Stomach smooth muscle (tissue), 2 donors: ENCODE measurements around the gene MEGF11.

Experiments used
- H3K27ac ChIP-seq: one replicate; pipeline ENCODE4 v1.7.0; 2013; ENCODE audit warnings: mild to moderate bottlenecking, low read length, inconsistent platforms
- H3K27me3 ChIP-seq, 2 donors: one replicate each; pipeline ENCODE4 v1.7.0; 2013; ENCODE audit warnings: low read length in 2 of 2; ENCODE audit not compliant: insufficient read depth in 2 of 2, control insufficient read depth in 1 of 2
- H3K36me3 ChIP-seq, 2 donors: one replicate each; pipeline ENCODE4 v1.7.0; 2013; ENCODE audit warnings: low read length in 2 of 2; ENCODE audit not compliant: control insufficient read depth in 2 of 2, insufficient read depth in 2 of 2
- H3K4me1 ChIP-seq: one replicate; pipeline ENCODE4 v1.7.0; 2013; ENCODE audit warnings: low read length; ENCODE audit not compliant: control insufficient read depth, insufficient read depth
- H3K4me3 ChIP-seq, 2 donors: one replicate each; pipeline ENCODE4 v1.7.0; 2013; ENCODE audit warnings: low read length in 2 of 2
- H3K9ac ChIP-seq, 2 donors: one replicate each; pipeline ENCODE4 v1.7.0; 2013; ENCODE audit warnings: low read length in 2 of 2, mild to moderate bottlenecking in 1 of 2
- H3K9me3 ChIP-seq, 2 donors: one replicate each; pipeline ENCODE4 v1.7.0; 2013; ENCODE audit warnings: low read length in 2 of 2; ENCODE audit not compliant: control insufficient read depth in 2 of 2
- donor health status: healthy.
- donor health status: Pancreatic carcinoma.

The MEGF11 gene

DNA sequence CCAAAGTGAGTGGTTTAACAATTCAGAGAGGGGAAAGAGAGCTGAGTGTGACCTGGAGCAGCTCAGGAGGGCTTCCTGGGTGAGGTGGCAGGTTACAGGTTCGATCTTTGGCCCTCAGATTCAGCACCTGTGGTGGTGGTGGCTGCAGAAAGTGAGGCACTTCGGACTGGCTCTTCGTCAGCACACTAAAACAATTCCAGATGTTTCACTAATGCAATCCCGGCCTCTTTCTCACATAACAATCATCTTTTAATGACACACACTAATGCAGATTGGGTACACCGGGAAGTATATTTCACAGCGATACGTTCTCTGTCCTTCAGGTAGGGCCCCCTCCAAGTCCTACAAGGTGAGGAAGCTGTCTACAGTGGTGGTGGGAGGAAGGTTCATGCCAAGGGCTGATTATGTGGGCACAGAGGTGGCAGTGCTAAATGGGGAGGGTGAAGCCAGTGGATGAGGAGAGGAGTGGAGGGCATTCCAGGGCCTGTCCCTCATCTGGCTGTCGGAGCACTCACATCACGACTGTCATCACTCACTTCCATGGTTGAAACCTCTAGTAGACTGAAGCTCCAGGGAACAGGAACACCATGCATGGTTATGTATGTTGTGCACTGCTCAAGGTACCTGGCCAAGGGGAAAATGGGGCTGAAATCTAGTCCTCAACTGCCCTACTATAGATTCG lies 213.2 kb downstream of the MEGF11 start:
- Histone ChIP-seq H3K36me3 (no peaks in the 10 kb centered on the region), H3K27me3 (peaks cover 19 to 56% of the 10 kb centered on the region in 2 donors), H3K27ac (no peak overlapping the region), H3K4me1 (no peaks in the 10 kb centered on the region), H3K9ac (no peak overlapping the region), H3K4me3 (no peak overlapping the region), H3K9me3 (peaks cover 0 to 4% of the 10 kb centered on the region in 2 donors)

DNA sequence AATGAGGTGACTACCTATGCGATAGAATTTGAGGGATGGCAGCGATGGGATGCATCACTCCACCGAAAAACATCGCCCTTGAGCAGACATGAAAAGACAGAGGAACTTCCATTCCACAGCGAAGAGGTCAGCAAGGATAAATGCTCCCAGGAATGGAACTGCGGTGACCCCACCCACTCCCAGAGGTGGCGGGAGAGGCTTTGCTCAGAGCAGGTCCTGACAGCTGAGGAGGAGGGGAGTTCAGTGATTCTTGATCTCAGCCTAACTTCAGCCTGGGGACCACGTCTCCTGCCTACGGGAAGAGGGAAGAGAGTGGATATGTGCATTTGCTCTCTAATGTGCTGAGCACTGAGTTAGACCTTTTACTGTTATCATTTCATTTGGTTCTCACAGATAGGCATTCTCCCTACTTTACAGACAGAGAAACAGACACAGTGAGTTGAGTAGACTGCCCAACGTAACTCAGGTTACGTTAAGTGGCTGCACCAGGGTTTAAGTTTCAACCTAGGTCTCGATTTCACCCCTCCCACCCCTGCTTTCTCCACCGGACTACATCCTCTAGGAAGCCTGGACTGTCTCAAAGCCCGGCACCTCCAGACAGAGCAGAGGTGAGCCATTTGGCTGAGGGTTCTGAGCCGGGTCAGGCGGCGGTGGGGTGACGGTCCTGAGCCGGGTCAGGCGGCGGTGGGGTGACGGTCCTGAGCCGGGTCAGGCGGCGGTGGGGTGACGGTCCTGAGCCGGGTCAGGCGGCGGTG lies 214.3 kb downstream of the MEGF11 start:
- Histone ChIP-seq H3K27me3 (peaks cover 19 to 52% of the 10 kb centered on the region in 2 donors), H3K4me1 (no peaks in the 10 kb centered on the region), H3K27ac (no peak overlapping the region), H3K4me3 (no peak overlapping the region), H3K36me3 (no peaks in the 10 kb centered on the region), H3K9ac (no peak overlapping the region), H3K9me3 (peaks cover 0 to 3% of the 10 kb centered on the region in 2 donors)

DNA sequence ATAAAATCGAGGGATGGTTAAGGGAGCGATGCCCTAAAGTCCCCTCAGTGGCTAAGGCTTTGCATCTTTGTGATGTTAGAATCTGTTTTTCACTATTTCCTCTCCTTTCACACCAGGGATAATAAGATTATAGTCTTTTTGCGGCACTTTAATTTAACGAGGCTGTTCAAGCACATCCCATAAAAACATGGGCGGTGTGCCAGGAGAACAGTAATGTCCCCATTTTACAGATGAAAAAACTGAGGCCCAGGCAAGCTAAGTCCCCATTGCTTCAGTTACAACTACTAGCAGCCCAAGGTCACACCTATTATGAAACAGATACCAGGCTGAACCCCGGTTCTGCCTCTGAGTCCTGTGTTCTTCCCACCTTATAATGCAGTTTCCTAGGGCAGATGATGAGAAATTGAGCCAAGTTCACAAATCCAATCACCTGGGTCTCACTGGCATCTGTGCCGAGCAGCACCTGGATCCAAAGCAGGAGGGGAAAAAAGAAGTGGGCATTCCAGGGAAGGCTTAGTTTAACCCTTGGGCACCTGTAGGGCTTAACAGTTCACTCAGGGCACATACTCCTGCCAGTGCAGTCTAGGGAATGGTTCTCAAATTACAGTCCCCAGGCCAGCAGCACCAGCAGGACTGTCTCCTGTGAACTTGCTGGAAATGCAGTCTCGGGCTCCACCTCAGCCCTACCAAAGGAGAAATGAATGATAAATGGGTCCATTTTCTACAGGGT lies 215.0 kb downstream of the MEGF11 start:
- Histone ChIP-seq H3K9ac (no peak overlapping the region), H3K27me3 (peaks cover 19 to 49% of the 10 kb centered on the region in 2 donors)

DNA sequence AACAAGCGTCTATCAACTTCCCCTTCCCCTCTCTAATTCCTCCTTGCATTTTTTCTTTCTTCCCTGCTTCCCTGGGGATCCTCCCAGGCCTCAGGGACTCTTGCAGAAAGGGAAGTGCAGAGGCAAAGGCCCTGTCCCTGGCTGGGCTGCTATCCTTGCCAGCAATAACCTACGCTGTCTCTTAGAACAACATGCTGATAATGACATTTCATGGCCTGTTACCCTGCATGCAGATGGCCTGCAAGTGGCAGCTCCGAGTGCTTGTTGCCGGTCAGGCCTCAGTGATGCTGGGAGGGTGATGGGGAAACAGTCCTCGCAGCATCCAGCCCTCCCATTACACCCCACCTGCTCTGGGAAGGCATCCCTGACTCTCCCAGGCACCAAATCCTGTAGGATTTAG lies 216.7 kb downstream of the MEGF11 start:
- Histone ChIP-seq H3K4me3 (no peak overlapping the region), H3K27me3 (peaks cover 19 to 41% of the 10 kb centered on the region in 2 donors), H3K27ac (no peak overlapping the region), H3K36me3 (no peaks in the 10 kb centered on the region), H3K9ac (no peak overlapping the region), H3K4me1 (no peaks in the 10 kb centered on the region), H3K9me3 (peaks cover 0 to 5% of the 10 kb centered on the region in 2 donors)

More for the DNA sequence above, 215.0 kb downstream of the MEGF11 start:
- no peaks in the 10 kb centered on the region for H3K4me1 ChIP-seq
- H3K36me3 ChIP-seq: no peaks in the 10 kb centered on the region
- no peak overlapping the region for H3K27ac ChIP-seq
- no peak overlapping the region for H3K4me3 ChIP-seq
- peaks cover 0 to 3% of the 10 kb centered on the region in 2 donors for H3K9me3 ChIP-seq

DNA sequence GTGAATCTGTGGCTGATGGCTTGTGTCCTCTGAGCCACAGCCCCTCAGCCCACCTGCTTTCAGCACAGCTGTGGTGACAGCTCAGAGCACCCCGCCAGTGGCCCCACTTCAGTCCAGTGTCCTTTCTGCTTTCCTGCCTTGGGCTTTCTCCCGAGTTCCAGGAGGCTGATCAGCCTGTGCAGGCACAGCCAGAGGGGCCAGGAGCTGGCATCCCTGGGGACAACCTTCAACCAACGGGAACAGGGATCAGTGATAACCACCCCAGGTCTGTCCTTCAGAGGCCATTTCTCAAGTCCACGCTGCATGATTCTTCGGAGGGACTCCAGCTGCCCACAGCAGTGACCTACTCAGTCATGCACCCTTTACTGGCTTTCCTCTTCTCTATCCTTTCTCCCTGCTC lies 217.6 kb downstream of the MEGF11 start:
- Histone ChIP-seq H3K27ac (no peak overlapping the region), H3K9me3 (peaks cover 0 to 5% of the 10 kb centered on the region in 2 donors), H3K4me3 (no peak overlapping the region), H3K36me3 (no peaks in the 10 kb centered on the region), H3K9ac (no peak overlapping the region), H3K4me1 (no peaks in the 10 kb centered on the region), H3K27me3 (peaks cover 17 to 38% of the 10 kb centered on the region in 2 donors)

DNA sequence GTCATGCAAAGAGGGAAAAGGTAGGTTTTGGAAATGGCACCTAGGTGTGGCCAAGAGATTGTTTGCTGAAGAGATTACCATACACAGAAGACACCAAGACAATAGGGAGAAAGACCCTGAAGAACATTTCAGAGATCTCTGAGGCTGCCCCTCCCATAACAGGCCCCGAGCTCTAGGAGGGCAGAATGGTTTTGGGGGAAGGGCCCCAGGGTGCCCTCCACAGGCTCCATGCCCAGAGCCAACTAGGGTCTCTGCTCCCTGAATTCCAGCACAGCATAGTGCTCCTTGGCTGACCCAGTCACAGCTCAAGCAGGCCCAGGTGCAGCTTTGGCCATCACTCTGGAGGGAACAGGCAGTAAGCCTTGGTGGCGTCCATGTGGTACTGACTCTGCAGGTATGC lies 220.4 kb downstream of the MEGF11 start:
- Histone ChIP-seq H3K36me3 (no peaks in the 10 kb centered on the region), H3K9me3 (peaks cover 0 to 5% of the 10 kb centered on the region in 2 donors), H3K4me1 (no peaks in the 10 kb centered on the region), H3K9ac (no peak overlapping the region), H3K4me3 (no peak overlapping the region), H3K27ac (no peak overlapping the region), H3K27me3 (peaks cover 8 to 24% of the 10 kb centered on the region in 2 donors)

DNA sequence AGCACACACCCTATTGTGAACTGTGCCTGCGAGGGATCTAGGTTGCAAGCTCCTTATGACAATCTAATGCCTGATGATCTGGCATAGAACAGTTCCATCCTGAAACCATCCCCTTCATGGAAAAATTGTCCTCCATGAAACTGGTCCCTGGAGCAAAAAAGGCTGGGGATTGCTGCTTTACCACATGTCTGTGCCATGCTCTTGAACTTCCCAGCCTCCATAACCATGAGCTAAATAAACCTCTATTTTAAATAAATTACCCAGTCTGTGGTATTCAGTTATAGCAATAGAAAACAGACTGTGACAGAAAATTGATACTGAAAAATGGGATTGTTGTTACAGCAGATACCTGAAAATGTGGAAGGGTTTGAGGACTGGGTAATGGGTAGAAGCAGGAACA lies 221.5 kb downstream of the MEGF11 start:
- peaks cover 3 to 15% of the 10 kb centered on the region in 2 donors for H3K27me3 ChIP-seq
- H3K4me3 ChIP-seq: no peak overlapping the region
- no peaks in the 10 kb centered on the region for H3K4me1 ChIP-seq
- no peak overlapping the region for H3K27ac ChIP-seq
- peaks cover 0 to 5% of the 10 kb centered on the region in 2 donors for H3K9me3 ChIP-seq
- H3K36me3 ChIP-seq: no peaks in the 10 kb centered on the region
- no peak overlapping the region for H3K9ac ChIP-seq

DNA sequence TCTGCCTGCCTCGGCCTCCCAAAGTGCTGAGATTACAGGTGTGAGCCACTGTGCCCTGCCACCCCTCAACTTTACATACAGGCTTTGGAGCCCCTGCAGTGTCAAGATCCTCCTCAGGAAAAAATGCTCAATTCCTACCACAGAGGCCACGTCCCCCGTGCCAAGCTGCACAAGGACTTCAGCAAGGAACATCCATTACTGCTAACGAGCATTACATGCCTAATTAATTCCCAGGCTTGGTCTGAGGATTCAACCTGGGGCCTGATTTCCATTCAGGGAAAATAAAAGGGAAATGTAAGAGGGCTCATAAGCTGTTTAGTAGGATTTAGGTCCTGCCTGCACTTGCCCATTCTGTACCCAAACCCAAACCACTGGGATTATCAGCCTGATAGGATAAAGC lies 222.9 kb downstream of the MEGF11 start:
- no peaks in the 10 kb centered on the region for H3K4me1 ChIP-seq

DNA sequence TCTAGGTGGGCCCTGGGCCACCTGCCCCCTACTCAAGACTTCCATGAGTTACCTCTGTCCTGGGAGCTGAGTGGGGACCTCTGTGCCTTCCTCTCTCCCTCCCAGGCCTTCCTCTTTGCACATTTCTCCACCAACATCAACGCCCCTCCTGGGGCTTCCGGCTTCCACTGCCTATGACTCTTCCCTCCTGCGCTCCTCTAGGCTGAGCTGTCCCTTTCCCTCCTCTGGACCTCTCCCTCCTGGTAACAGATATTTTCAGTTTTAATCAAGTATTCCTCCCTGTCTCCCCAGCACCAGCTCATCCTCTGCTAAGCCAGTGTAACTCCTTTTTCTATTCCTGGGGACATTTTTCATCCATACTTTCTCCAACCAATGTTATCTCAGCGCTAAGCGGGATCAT lies 223.9 kb downstream of the MEGF11 start:
- Histone ChIP-seq H3K9me3 (peaks cover 0 to 3% of the 10 kb centered on the region in 2 donors), H3K36me3 (no peaks in the 10 kb centered on the region), H3K4me3 (no peak overlapping the region), H3K27me3 (peaks cover 0 to 2% of the 10 kb centered on the region in 2 donors), H3K9ac (no peak overlapping the region), H3K4me1 (peaks cover 4% of the 10 kb centered on the region), H3K27ac (no peak overlapping the region)

More for the DNA sequence above, 222.9 kb downstream of the MEGF11 start:
- H3K4me3 ChIP-seq: no peak overlapping the region
- H3K9ac ChIP-seq: no peak overlapping the region
- peaks cover 0 to 2% of the 10 kb centered on the region in 2 donors for H3K27me3 ChIP-seq
- no peak overlapping the region for H3K27ac ChIP-seq
- peaks cover 0 to 5% of the 10 kb centered on the region in 2 donors for H3K9me3 ChIP-seq
- no peaks in the 10 kb centered on the region for H3K36me3 ChIP-seq

DNA sequence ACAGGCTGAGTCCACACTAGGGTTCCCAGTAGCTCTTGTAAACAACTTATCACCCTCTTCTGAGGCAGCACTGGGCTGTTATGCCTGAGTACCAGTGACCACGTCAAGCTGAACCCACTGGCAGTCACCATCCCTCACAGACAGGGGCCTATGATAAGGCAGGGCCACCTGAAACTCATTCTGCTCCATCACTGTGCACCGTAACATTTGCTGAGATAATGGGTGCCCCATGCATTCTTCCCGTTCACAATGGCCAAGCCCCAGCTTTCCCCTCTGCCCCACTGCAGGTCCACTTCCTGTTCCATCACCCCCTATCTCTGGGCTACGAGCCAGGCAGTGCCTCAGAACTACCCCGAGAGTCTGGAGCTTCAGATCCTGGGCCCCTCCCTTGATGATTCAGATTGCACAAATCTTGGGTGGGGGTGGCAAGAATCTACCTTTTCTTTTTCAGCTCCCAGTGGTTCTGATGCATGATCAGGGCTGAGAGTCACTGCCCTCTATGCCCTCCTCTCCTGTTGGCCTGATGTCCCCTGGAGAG lies 226.2 kb downstream of the MEGF11 start:
- Histone ChIP-seq H3K4me1 (peaks cover 4% of the 10 kb centered on the region), H3K4me3 (no peak overlapping the region), H3K27me3 (peaks cover 0 to 4% of the 10 kb centered on the region in 2 donors), H3K9ac (no peak overlapping the region), H3K9me3 (peaks cover 0 to under 1% of the 10 kb centered on the region in 2 donors), H3K27ac (no peak overlapping the region), H3K36me3 (no peaks in the 10 kb centered on the region)
